ENCODE measurements around the gene TRPM3. TPM values are rescaled to one million over a fixed set of nuclear protein-coding genes. Genes with fewer than 3 reads are reported as not detected.
"Not testable (repeated sequence)": the region's sequence is repeated elsewhere in the genome, so short reads cannot be mapped to it uniquely, and the experiment has no call there.

Gene TRPM3
- total RNA-seq, 4 donors from 2014 or later, result 0.27 to 1.2 (median 0.47) TPM; not detected in 1

DNA sequence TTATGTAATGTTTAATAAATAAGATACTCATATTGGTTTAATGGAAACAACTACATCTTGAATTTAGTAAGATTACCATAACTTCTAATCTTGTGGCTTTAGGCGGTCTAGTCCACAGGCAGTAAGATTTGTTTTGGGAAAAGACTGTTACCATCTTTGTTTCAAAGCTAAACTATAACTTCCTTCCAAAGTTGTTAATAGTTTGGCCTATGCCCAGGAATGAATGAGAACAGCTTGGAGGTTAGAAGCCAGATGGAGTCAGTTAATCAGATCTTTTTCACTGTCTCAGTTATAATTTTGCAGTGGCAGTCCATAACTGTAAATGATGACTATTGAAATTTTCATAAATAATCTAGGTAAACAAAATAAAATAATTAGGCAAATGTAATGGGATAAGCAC, 465.1 kb downstream of the TRPM3 start:
- 44 to 69% methylated on average over 1 of the region's 1 CpG for WGBS, 2 donors (ENCODE audit: low coverage in 1 of 2)
- H3K4me1 ChIP-seq, result no peaks in the 10 kb centered on the region
- H3K9me3 ChIP-seq, result peaks cover 0 to 8% (median 0%) of the 10 kb centered on the region in 3 donors
- no peaks in the 10 kb centered on the region for H3K27me3 ChIP-seq
- TF ChIP-seq EP300 (IDR thresholded peaks at IDR 0.05), result no peak
- no peak for TF ChIP-seq POLR2A (IDR thresholded peaks at IDR 0.05)
- TF ChIP-seq POLR2AphosphoS5 (IDR thresholded peaks at IDR 0.05), result no peak
- TF ChIP-seq, protein P1, sequence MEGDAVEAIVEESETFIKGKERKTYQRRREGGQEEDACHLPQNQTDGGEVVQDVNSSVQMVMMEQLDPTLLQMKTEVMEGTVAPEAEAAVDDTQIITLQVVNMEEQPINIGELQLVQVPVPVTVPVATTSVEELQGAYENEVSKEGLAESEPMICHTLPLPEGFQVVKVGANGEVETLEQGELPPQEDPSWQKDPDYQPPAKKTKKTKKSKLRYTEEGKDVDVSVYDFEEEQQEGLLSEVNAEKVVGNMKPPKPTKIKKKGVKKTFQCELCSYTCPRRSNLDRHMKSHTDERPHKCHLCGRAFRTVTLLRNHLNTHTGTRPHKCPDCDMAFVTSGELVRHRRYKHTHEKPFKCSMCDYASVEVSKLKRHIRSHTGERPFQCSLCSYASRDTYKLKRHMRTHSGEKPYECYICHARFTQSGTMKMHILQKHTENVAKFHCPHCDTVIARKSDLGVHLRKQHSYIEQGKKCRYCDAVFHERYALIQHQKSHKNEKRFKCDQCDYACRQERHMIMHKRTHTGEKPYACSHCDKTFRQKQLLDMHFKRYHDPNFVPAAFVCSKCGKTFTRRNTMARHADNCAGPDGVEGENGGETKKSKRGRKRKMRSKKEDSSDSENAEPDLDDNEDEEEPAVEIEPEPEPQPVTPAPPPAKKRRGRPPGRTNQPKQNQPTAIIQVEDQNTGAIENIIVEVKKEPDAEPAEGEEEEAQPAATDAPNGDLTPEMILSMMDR (IDR thresholded peaks at IDR 0.05), result no peak
- no peak overlapping the region for H3K27ac ChIP-seq
- no peaks in the 10 kb centered on the region for H3K36me3 ChIP-seq
- no peak for ATAC-seq
- H3K4me3 ChIP-seq, result no peak overlapping the region

DNA sequence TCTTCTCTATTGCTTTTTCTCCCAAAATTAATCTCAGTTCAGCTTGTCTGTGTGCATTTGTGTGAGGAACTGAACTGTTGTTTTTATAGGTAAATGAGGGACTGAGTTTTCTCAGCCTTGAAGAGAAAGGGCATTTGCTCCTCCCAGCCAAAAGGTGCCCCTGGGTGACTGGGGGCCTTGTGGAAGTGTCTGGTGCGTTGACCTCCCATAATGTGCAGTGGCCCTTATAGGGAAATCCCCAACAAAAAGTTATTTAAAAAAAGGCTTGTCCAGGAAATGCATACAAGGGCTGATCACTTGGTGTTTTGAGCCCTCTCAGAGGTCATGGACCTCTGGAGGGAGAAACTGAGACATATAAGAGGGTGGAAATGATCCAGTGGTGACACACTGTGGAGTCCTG, 467.3 kb downstream of the TRPM3 start:
- WGBS, 2 donors (ENCODE audit: low coverage in 1 of 2), result 60% methylated on average over 1 of the region's 1 CpG; no CpG with 5 or more reads in 1 of the 2 donors
- no peak for ATAC-seq
- Histone ChIP-seq H3K27me3 (no peaks in the 10 kb centered on the region), H3K27ac (no peak overlapping the region), H3K9me3 (peaks cover 0 to 26% (median 0%) of the 10 kb centered on the region in 3 donors), H3K4me1 (no peaks in the 10 kb centered on the region), H3K36me3 (no peaks in the 10 kb centered on the region), H3K4me3 (no peak overlapping the region)
- TF ChIP-seq EP300 (IDR thresholded peaks at IDR 0.05), result no peak
- TF ChIP-seq POLR2AphosphoS5 (IDR thresholded peaks at IDR 0.05), result no peak
- TF ChIP-seq, protein P1 (IDR thresholded peaks at IDR 0.05), result no peak
- no peak for TF ChIP-seq POLR2A (IDR thresholded peaks at IDR 0.05)

DNA sequence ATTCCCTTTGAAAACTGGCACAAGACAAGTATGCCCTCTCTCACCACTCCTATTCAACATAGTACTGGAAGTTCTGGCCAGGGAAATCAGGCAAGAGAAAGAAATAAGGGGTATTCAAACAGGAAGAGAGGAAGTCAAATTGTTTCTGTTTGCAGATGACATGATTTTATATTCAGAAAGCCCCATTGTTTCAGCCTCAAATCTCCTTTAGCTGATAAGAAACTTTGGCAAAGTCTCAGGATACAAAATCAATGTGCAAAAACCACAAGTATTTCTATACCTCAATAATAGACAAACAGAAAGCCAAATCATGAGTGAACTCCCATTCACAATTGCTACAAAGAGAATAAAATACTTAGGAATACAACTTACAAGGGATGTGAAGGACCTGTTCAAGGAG, 476.8 kb downstream of the TRPM3 start:
- H3K36me3 ChIP-seq, H3K27me3 ChIP-seq, H3K27ac ChIP-seq, ATAC-seq, H3K4me1 ChIP-seq, H3K4me3 ChIP-seq: not testable (repeated sequence)
- peaks cover 0 to 16% (median 3%) of the 10 kb centered on the region in 3 donors for H3K9me3 ChIP-seq

DNA sequence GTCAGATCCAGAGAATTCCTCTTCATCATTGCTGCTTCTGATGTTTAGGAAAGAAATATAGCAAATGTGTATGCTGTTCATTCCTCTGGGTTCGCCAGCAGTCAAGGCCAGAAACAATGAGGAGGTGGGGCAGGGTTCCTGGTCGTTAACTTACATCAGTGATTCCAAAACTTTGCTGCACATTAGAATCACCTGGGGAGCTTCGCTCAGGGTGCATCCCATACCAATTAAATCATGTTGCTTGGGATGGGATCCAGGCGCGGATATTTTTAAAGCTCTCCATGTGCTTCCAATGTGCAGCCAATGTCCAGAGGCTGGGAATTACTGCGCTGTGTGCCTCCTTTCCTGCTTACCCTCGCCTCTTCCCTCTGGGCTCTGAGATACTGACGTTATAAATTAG, 479.1 kb downstream of the TRPM3 start:
- 80 to 85% methylated on average over 1 to 7 of the region's 8 CpGs for WGBS, 2 donors (ENCODE audit: low coverage in 1 of 2)
- no peak for ATAC-seq
- TF ChIP-seq POLR2AphosphoS5 (IDR thresholded peaks at IDR 0.05) (no peak), EP300 (IDR thresholded peaks at IDR 0.05) (no peak), POLR2A (IDR thresholded peaks at IDR 0.05) (no peak)
- TF ChIP-seq, protein P1 (IDR thresholded peaks at IDR 0.05), result no peak
- no peaks in the 10 kb centered on the region for H3K4me1 ChIP-seq
- H3K36me3 ChIP-seq, result no peaks in the 10 kb centered on the region
- H3K9me3 ChIP-seq, result no peaks in the 10 kb centered on the region
- H3K27ac ChIP-seq, result no peak overlapping the region
- no peaks in the 10 kb centered on the region for H3K27me3 ChIP-seq
- H3K4me3 ChIP-seq, result no peak overlapping the region

DNA sequence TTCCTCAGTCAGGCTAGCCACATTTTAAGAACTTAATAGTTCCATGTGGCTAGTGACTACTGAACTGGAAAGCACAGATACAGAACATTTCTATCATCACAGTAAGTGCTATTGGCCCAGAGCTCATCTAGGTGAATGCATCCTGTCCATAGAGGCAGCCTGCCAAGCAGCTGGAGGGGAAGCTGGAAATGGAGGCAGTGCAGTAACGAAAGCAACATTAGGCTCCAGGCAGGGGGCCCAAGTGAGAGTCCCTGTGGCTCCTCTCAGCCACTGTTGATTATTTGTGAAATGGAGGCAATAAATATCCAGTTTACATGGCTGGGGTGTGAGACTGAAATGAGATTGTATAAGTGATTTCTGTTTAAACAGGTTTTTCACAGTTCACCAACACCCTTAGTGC, 479.8 kb downstream of the TRPM3 start:
- WGBS, 2 donors (ENCODE audit: low coverage in 1 of 2), result 40 to 44% methylated on average over 1 of the region's 1 CpG
- no peaks in the 10 kb centered on the region for H3K4me1 ChIP-seq
- TF ChIP-seq EP300 (IDR thresholded peaks at IDR 0.05) (no peak), POLR2A (IDR thresholded peaks at IDR 0.05) (no peak), POLR2AphosphoS5 (IDR thresholded peaks at IDR 0.05) (no peak)
- TF ChIP-seq, protein P1 (IDR thresholded peaks at IDR 0.05), result no peak
- H3K36me3 ChIP-seq, result no peaks in the 10 kb centered on the region
- H3K4me3 ChIP-seq, result no peak overlapping the region
- no peaks in the 10 kb centered on the region for H3K27me3 ChIP-seq
- H3K9me3 ChIP-seq, result no peaks in the 10 kb centered on the region
- ATAC-seq, result no peak
- H3K27ac ChIP-seq, result no peak overlapping the region
